Measurements from ENCODE around the gene SIPA1. TPM values are rescaled to one million over a fixed set of nuclear protein-coding genes. Genes with fewer than 3 reads are reported as not detected.
A peak's percentile ranks its signal among the peaks of the same experiment; 100 is the strongest.

SIPA1 gene
- total and polyA plus RNA-seq, 4 donors: 15.4 to 34.9 (median 22.8) TPM

DNA sequence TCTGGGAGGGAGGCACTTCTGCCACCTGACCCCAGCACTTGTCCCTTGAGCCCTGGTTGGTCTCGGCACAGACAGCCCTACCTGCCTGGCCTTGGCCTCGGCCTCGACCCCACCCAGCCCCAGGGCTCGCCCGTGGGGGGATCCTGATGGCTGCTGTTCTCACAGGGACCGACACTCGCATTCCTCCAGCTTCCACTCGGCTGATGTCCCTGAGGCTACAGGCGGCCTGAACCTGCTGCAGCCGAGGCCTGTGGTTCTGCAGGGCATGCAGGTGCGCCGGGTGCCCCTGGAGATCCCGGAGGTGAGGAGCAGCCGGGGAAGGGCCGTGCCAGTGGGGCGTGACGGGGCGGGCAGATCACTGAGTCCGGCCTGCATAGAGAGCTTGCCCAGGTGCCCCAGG, 17.2 kb upstream of the SIPA1 start:
- WGBS: 96% methylated on average over 19 of the region's 19 CpGs
- Histone ChIP-seq H3K36me3 (ENCODE audit: control insufficient read depth in 4 of 4, insufficient read depth in 3 of 4, low read depth in 1 of 4, low read length in 3 of 4) (peaks cover 14 to 51% (median 18%) of the 10 kb centered on the region in 4 donors), H3K27ac (ENCODE audit: low read depth in 1 of 2, low read length in 2 of 2) (no peak overlapping the region), H3K9me3 (ENCODE audit: control insufficient read depth in 4 of 4, low read length in 3 of 4) (no peaks in the 10 kb centered on the region), H3K4me1 (ENCODE audit: control insufficient read depth in 4 of 4, insufficient read depth in 4 of 4, low read length in 3 of 4) (peaks cover 5 to 17% (median 13%) of the 10 kb centered on the region in 4 donors), H3K27me3 (ENCODE audit: control insufficient read depth in 4 of 4, insufficient read depth in 4 of 4, low read length in 3 of 4) (no peaks in the 10 kb centered on the region), H3K9ac (ENCODE audit: low read depth in 1 of 2, low read length in 2 of 2) (no peak overlapping the region), H3K4me3 (ENCODE audit: low read depth in 1 of 3, low read length in 3 of 3) (no peak overlapping the region)
- no peak for TF ChIP-seq GABPA (IDR thresholded peaks at IDR 0.05 in 1 of 2, conservative IDR thresholded peaks at IDR 0.05 in 1 of 2)
- TF ChIP-seq SP1 (IDR thresholded peaks at IDR 0.05): no peak
- TF ChIP-seq RXRA (IDR thresholded peaks at IDR 0.05): no peak
- TF ChIP-seq REST (IDR thresholded peaks at IDR 0.05): no peak
- DNase-seq (ENCODE audit: low spot score): no peak

GRCh38 chr11:65621460-65621859, 16.4 kb upstream of the SIPA1 start:
- WGBS: 98% methylated on average over 14 of the region's 14 CpGs
- no peak for TF ChIP-seq RAD21 (IDR thresholded peaks at IDR 0.05)
- TF ChIP-seq RXRA (IDR thresholded peaks at IDR 0.05): no peak
- no peak for TF ChIP-seq HNF4A (conservative IDR thresholded peaks at IDR 0.05)
- no peak for TF ChIP-seq REST (IDR thresholded peaks at IDR 0.05)
- Histone ChIP-seq H3K9ac (ENCODE audit: low read depth in 1 of 2, low read length in 2 of 2) (no peak overlapping the region), H3K9me3 (ENCODE audit: control insufficient read depth in 4 of 4, low read length in 3 of 4) (no peaks in the 10 kb centered on the region), H3K36me3 (ENCODE audit: control insufficient read depth in 4 of 4, insufficient read depth in 3 of 4, low read depth in 1 of 4, low read length in 3 of 4) (peaks cover 16 to 58% (median 18%) of the 10 kb centered on the region in 4 donors), H3K27me3 (ENCODE audit: control insufficient read depth in 4 of 4, insufficient read depth in 4 of 4, low read length in 3 of 4) (no peaks in the 10 kb centered on the region), H3K4me1 (ENCODE audit: control insufficient read depth in 4 of 4, insufficient read depth in 4 of 4, low read length in 3 of 4) (peaks cover 5 to 13% (median 11%) of the 10 kb centered on the region in 4 donors), H3K27ac (ENCODE audit: low read depth in 1 of 2, low read length in 2 of 2) (no peak overlapping the region), H3K4me3 (ENCODE audit: low read depth in 1 of 3, low read length in 3 of 3) (no peak overlapping the region)
- DNase-seq (ENCODE audit: low spot score): no peak

DNA sequence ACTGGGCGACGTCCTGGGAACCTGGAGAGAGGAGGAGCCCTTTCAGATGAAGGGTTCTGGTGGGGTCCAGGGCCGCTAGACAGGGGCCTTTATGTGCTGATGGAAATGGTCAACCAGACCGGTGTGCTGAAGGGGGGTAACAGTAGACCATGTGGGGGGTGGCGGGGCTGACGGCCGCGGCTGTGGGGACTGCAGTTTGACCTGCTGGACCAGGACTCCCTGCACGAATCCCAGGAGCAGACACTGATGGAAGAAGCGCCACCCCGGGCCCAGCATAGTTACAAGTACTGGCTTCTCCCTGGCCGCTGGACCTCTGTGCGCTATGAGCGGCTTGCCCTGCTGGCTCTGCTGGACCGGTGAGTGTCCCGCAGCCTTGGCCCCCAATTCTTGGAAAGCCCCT, 15.9 kb upstream of the SIPA1 start:
- H3K36me3 ChIP-seq (ENCODE audit: control insufficient read depth in 4 of 4, insufficient read depth in 3 of 4, low read depth in 1 of 4, low read length in 3 of 4): peaks cover 17 to 64% (median 18%) of the 10 kb centered on the region in 4 donors
- no peak overlapping the region for H3K4me3 ChIP-seq (ENCODE audit: low read depth in 1 of 3, low read length in 3 of 3)
- TF ChIP-seq RAD21 (IDR thresholded peaks at IDR 0.05): no peak
- TF ChIP-seq HNF4A (conservative IDR thresholded peaks at IDR 0.05): peak in 1 of 2 donors; percentile 31
- H3K9ac ChIP-seq (ENCODE audit: low read depth in 1 of 2, low read length in 2 of 2): no peak overlapping the region
- no peaks in the 10 kb centered on the region for H3K27me3 ChIP-seq (ENCODE audit: control insufficient read depth in 4 of 4, insufficient read depth in 4 of 4, low read length in 3 of 4)
- no peaks in the 10 kb centered on the region for H3K9me3 ChIP-seq (ENCODE audit: control insufficient read depth in 4 of 4, low read length in 3 of 4)
- H3K4me1 ChIP-seq (ENCODE audit: control insufficient read depth in 4 of 4, insufficient read depth in 4 of 4, low read length in 3 of 4): peaks cover 0 to 7% (median 6%) of the 10 kb centered on the region in 4 donors
- H3K27ac ChIP-seq (ENCODE audit: low read depth in 1 of 2, low read length in 2 of 2): no peak overlapping the region
- DNase-seq (ENCODE audit: low spot score): no peak
- 84% methylated on average over 16 of the region's 16 CpGs for WGBS

All from liver (tissue), 9 donors.